HG02759 (cell line): ENCODE results near the gene SELENOO.

Experiments used
- ATAC-seq: cut with Tn5 transposase; IDR thresholded peaks from one replicate; pipeline ENCODE4 v1.9.1; 2021; ENCODE audit warnings: mild to moderate bottlenecking, moderate library complexity; ENCODE audit not compliant: unreplicated experiment

The SELENOO gene

DNA sequence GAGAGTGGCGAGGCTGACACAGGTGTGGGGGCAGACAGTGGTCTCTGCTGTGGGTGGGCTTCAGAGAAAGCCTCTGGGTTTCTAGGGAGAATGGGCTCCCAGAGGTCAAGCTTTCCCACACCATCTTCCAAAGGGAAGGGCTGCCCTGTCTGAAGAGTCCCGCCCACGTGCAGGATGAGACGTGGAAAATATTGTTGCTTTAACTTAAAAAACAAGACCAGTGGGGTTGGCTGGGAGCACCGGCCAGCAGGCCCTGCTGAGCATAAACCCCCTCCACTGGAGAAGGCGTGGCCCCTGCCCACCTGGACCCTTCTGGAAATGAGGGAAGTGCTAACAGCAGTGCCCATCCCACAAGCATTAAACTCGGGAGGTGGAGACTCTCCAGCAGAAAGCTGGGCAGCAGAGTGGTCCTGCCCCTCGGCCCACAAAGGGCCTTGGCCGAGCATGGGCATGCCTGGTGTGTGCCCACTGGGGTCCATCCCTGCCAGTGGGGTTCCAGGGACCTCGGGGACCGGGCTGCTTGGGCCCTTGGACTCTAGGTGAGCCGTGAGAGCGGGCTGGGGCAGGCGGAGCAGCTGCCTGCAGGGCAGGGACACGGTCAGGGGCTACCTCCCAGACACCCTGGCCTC is 15.4 kb downstream of the SELENOO start:
- ATAC-seq: no peak

DNA sequence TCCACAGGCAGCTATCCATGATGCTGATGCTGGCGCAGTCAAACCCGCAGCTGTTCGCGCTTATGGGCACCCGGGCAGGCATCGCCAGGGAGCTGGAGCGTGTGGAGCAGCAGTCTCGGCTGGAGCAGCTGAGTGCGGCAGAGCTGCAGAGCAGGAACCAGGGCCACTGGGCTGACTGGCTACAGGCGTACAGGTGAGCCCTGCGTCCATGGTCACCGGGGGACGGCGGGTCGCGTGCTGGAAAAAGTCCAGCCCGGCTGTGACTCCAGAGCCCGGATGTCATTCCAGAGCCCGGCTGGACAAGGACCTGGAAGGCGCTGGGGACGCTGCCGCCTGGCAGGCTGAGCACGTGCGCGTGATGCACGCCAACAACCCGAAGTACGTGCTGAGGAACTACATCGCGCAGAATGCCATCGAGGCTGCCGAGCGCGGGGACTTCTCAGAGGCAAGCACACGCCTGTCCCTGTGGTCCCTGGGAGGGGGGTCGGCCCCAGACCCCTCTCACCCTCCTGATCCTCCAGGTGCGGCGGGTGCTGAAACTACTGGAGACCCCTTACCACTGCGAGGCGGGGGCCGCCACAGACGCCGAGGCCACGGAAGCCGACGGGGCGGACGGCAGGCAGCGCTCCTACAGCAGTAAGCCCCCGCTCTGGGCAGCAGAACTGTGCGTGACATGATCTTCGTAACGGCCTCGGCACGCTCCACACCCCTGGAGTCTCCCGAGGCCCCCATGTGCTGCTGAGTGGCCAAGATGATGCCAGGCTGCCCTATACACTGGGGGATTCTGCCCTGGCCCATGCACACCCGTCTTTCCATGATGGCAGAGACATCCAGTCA is 16.1 kb downstream of the SELENOO start:
- no peak for ATAC-seq

- ATAC-seq: no peak
Measured at GRCh38 chr22:50217543-50218152, 16.8 kb downstream of the SELENOO start.

- no peak for ATAC-seq
Measured at GRCh38 chr22:50218153-50218995, 17.6 kb downstream of the SELENOO start.

GRCh38 chr22:50218996-50219727 is 18.4 kb downstream of the SELENOO start:
- no peak for ATAC-seq

DNA sequence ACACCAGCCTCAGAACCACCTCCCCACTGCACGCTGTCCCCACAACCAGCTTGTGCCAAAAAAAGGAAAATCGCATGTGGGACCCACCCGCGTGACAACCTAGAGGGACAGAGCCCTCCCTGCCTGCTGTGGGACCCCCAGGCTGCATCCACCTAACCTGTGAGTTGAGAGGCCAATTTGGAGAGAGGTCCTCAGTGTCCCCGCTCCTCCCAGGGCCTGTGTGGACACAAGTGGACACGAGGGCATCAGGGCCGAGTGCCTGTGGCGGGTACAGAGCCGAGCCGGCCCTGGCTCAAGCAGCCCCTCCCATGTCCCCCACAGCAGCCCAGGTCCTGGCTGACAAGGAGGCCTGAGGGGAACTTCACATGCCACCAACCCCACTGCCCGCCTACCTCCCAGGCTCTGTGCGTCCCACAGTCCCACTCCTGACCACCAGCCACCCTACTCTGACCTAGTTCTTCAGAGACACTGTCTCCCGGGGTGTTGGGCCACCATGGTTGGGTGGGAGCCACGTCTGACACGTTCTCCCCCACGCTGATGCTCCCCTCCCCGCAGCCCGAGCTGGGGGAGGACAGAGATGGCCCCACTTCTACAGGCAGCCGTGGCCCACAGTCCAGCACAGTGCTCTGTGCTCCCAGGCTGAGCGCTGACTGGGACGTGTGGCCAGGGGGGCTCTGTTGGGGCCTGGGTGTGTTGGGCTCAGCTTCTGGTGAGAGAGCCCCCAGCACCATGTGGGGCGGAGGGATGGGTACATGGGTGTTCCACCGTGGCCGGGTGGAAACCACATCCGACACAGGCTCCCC is 19.2 kb downstream of the SELENOO start:
- no peak for ATAC-seq

DNA sequence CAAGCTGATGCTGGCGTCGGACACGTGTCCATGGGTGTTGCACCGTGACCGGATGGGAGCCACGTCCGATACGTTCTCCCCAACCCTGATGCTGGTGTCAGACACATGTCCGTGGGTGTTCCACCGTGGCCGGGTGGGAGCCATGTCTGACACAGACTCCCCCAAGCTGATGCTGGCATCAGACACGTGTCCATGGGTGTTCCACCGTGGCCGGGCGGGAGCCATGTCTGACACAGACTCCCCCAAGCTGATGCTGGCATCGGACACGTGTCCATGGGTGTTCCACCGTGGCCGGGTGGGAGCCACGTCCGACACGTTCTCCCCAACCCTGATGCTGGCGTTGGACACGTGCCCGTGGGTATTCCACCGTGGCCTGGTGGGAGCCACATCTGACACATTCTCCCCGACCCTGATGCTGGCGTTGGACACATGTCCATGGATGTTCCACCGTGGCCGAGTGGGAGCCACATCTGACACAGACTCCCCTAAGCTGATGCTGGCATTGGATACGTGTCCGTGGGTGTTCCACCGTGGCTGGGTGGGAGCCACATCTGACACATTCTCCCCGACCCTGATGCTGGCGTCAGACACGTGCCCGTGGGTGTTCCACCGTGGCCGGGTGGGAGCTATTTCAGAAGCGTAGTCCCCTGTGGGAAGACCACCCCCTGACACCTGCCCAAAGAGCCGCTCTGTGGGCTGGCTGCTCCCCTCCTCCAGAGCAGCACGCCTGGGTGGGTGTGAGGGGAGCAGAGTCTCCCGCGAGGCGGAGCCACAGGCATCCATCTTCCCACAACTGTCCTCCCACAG is 20.0 kb downstream of the SELENOO start:
- no peak for ATAC-seq

GRCh38 chr22:50221410-50222300 is 20.8 kb downstream of the SELENOO start:
- no peak for ATAC-seq

- ATAC-seq: no peak
Measured at GRCh38 chr22:50222508-50222907, 21.7 kb downstream of the SELENOO start.

- no peak for ATAC-seq
Measured at GRCh38 chr22:50224071-50224470, 23.3 kb downstream of the SELENOO start.

DNA sequence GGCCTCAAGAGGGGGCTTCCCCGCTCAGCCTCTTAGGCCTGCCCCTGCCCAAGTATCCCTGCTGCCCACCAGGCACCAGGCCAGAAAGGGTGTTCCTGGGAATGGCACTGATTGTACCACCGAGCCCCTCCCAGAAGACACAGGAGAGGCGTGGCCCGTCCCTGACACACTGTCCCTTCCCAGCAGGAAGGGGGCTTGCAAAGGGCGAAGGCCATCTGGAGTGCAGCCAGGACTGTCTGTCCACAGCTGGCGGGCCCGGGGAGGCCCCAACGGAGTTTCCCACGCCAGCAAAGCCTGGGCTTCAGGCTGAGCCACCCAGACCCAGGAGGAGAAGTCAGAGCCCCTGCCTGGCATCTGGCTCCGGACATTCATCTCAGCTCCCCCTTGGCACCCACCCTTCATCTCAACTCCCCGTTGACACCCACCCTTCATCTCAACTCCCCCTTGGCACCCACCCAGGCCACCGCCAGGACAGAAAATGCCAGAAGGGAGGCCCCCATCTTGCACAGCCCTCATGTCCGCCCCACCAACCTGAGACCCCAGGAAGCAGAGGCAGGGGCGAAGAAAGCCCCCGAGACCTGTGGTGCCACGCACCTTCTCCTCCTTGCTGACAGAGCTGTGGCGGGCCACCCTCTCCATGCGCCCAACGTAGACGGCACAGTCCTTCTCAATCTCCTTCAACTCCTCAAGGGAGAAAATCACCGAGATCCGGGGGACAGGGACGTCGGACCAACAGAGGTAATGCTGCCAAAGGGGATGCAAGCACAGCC is 24.6 kb downstream of the SELENOO start:
- no peak for ATAC-seq

- ATAC-seq: no peak
Measured at GRCh38 chr22:50226063-50226874, 25.5 kb downstream of the SELENOO start.

DNA sequence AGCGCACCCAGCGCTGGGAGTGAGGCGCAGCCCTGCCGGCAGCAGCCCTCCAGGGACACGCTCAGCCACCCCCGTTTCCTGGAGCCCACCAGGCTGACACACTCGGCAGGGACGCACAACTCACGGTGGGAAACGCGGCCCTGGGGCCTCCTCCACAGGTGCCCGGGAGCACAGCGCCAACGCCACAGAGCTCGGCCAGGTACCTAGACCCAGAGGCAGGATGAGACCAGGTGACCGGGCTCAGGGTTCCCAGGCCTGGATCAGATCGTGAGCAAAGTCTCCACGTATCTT is 26.0 kb downstream of the SELENOO start:
- no peak for ATAC-seq

GRCh38 chr22:50227579-50228215 is 26.9 kb downstream of the SELENOO start:
- ATAC-seq: no peak

GRCh38 chr22:50228366-50228765 is 27.6 kb downstream of the SELENOO start:
- ATAC-seq: no peak

GRCh38 chr22:50229370-50229769 is 28.6 kb downstream of the SELENOO start:
- ATAC-seq: no peak
